Sigmoid colon (tissue), 4 donors: ENCODE measurements around the gene ELF3.

Experiments
- POLR2A ChIP-seq, 2 donors: fragments of 450-650 bp; IDR thresholded peaks; one replicate each; pipeline ENCODE4 v1.6.1; 2016; ENCODE audit warnings: antibody characterized with exemption in 2 of 2, mild to moderate bottlenecking in 2 of 2, moderate library complexity in 2 of 2
- POLR2AphosphoS5 ChIP-seq, 4 donors: sonication (generic); formaldehyde crosslinking; IDR thresholded peaks; one replicate each; pipeline ENCODE4 v1.6.1; 2017; ENCODE audit warnings: antibody characterized with exemption in 4 of 4
- TF ChIP-seq, protein P1 (sequence below), 4 experiments: fragments of 450-650 bp in 3 of 4; fragments of 200-600 bp in 1 of 4; IDR thresholded peaks; one replicate each; pipeline ENCODE4 v1.5.1; 2016 to 2019; ENCODE audit warnings: antibody characterized with exemption in 4 of 4, mild to moderate bottlenecking in 3 of 4, moderate library complexity in 2 of 4

- TF ChIP-seq, protein P1, sequence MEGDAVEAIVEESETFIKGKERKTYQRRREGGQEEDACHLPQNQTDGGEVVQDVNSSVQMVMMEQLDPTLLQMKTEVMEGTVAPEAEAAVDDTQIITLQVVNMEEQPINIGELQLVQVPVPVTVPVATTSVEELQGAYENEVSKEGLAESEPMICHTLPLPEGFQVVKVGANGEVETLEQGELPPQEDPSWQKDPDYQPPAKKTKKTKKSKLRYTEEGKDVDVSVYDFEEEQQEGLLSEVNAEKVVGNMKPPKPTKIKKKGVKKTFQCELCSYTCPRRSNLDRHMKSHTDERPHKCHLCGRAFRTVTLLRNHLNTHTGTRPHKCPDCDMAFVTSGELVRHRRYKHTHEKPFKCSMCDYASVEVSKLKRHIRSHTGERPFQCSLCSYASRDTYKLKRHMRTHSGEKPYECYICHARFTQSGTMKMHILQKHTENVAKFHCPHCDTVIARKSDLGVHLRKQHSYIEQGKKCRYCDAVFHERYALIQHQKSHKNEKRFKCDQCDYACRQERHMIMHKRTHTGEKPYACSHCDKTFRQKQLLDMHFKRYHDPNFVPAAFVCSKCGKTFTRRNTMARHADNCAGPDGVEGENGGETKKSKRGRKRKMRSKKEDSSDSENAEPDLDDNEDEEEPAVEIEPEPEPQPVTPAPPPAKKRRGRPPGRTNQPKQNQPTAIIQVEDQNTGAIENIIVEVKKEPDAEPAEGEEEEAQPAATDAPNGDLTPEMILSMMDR (IDR thresholded peaks at IDR 0.05): peak in 3 of 4 experiments; percentile 46 to 68 (median 58)
- no peak for TF ChIP-seq POLR2A (IDR thresholded peaks at IDR 0.05)
- TF ChIP-seq POLR2AphosphoS5 (IDR thresholded peaks at IDR 0.05): no peak
Measured at GRCh38 chr1:201999625-202000238, 10.7 kb upstream of the ELF3 start.
